Vagina (tissue), 2 donors: Measurements from ENCODE around the gene P2RY13. TPM values are rescaled to one million over a fixed set of nuclear protein-coding genes. Genes with fewer than 3 reads are reported as not detected.

Experiments used
- DNase-seq, 2 donors: peaks; one replicate each; pipeline ENCODE4 v3.0.0-alpha.2; 2017; ENCODE audit errors: extremely low spot score in 2 of 2
- H3K27ac ChIP-seq: fragments of 200-600 bp; sonication (generic); one replicate; pipeline ENCODE4 v1.5.1; 2019
- H3K27me3 ChIP-seq: fragments of 200-600 bp; sonication (generic); one replicate; pipeline ENCODE4 v1.5.1; 2019
- H3K36me3 ChIP-seq, 2 donors: fragments of 200-600 bp; sonication (generic); one replicate each; pipeline ENCODE4 v1.5.1; 2017 to 2019
- H3K4me1 ChIP-seq: fragments of 200-600 bp; sonication (generic); one replicate; pipeline ENCODE4 v1.5.1; 2019
- H3K4me3 ChIP-seq, 2 donors: fragments of 200-600 bp; sonication (generic); 1 replicate in 1 of 2; 2 replicates in 1 of 2; pipeline ENCODE4 v1.5.1; 2016 to 2019
- H3K9me3 ChIP-seq: fragments of 200-600 bp; sonication (generic); one replicate; pipeline ENCODE4 v1.5.1; 2019
- POLR2A ChIP-seq, 2 donors: fragments of 450-650 bp; IDR thresholded peaks; one replicate each; pipeline ENCODE4 v1.6.1; 2017; ENCODE audit warnings: antibody characterized with exemption in 2 of 2, mild to moderate bottlenecking in 2 of 2, moderate library complexity in 2 of 2
- POLR2AphosphoS5 ChIP-seq, 2 donors: sonication (generic); formaldehyde crosslinking; IDR thresholded peaks; one replicate each; pipeline ENCODE4 v1.9.0; 2017; ENCODE audit warnings: antibody characterized with exemption in 2 of 2, mild to moderate bottlenecking in 2 of 2, low read depth in 1 of 2; ENCODE audit not compliant: insufficient read depth in 1 of 2
- intact Hi-C: fragments of 100-400 bp; cut with DNase I; formaldehyde crosslinking; loops from one replicate; pipeline ENCODE4 v1.15.1; 2023
- total RNA-seq: library from RNA; depleted of rRNA; stranded (reverse); fragments of >200 nt; gene quantifications from one replicate; pipeline ENCODE4 v1.2.3, GENCODE V29; 2016
- TF ChIP-seq, protein P1 (sequence below), 3 experiments: fragments of 450-650 bp in 2 of 3; fragments of 200-600 bp in 1 of 3; sonication (generic) in 1 of 3; IDR thresholded peaks; one replicate each; pipeline ENCODE4 v1.5.1; 2017 to 2019; ENCODE audit warnings: antibody characterized with exemption in 3 of 3, mild to moderate bottlenecking in 2 of 3, moderate library complexity in 2 of 3

The P2RY13 gene
- total RNA-seq, 1 donor from 2014 or later: 0.98 TPM

DNA sequence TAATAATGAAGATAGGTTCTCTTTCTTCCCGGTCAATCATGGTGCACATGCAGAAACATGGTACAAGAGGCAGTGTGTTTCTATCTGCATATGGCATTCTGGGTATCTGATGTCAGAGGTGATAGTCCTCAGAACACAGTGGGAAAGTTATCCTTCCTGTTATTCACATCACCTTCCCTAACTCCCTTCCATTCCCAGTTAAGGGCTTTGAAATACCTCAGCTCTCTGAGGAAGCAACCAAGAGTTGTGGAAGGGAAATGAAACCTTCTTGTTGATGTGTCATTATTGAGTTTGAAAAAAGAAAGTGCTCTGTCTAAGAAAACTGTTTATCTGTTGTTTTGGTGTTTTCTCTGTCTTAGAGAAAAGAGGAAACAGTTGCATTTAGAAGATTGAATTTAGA lies 21.9 kb upstream of the P2RY13 start:
- Histone ChIP-seq H3K36me3 (no peaks in the 10 kb centered on the region), H3K4me3 (no peak overlapping the region), H3K27ac (no peak overlapping the region), H3K9me3 (no peaks in the 10 kb centered on the region), H3K4me1 (no peaks in the 10 kb centered on the region), H3K27me3 (no peaks in the 10 kb centered on the region)
- intact Hi-C loops: no loop called here
- TF ChIP-seq, protein P1, sequence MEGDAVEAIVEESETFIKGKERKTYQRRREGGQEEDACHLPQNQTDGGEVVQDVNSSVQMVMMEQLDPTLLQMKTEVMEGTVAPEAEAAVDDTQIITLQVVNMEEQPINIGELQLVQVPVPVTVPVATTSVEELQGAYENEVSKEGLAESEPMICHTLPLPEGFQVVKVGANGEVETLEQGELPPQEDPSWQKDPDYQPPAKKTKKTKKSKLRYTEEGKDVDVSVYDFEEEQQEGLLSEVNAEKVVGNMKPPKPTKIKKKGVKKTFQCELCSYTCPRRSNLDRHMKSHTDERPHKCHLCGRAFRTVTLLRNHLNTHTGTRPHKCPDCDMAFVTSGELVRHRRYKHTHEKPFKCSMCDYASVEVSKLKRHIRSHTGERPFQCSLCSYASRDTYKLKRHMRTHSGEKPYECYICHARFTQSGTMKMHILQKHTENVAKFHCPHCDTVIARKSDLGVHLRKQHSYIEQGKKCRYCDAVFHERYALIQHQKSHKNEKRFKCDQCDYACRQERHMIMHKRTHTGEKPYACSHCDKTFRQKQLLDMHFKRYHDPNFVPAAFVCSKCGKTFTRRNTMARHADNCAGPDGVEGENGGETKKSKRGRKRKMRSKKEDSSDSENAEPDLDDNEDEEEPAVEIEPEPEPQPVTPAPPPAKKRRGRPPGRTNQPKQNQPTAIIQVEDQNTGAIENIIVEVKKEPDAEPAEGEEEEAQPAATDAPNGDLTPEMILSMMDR (IDR thresholded peaks at IDR 0.05): no peak
- TF ChIP-seq POLR2AphosphoS5 (IDR thresholded peaks at IDR 0.05; ENCODE audit: insufficient read depth in 1 of 2, low read depth in 1 of 2) (no peak), POLR2A (IDR thresholded peaks at IDR 0.05) (no peak)
- no peak for DNase-seq

GRCh38 chr3:151350656-151351055 lies 21.3 kb upstream of the P2RY13 start:
- no peaks in the 10 kb centered on the region for H3K9me3 ChIP-seq
- H3K27ac ChIP-seq: no peak overlapping the region
- H3K4me3 ChIP-seq: no peak overlapping the region
- intact Hi-C loops: no loop called here
- TF ChIP-seq, protein P1 (IDR thresholded peaks at IDR 0.05): no peak
- no peak for TF ChIP-seq POLR2AphosphoS5 (IDR thresholded peaks at IDR 0.05; ENCODE audit: insufficient read depth in 1 of 2, low read depth in 1 of 2)
- no peak for TF ChIP-seq POLR2A (IDR thresholded peaks at IDR 0.05)
- no peaks in the 10 kb centered on the region for H3K27me3 ChIP-seq
- no peaks in the 10 kb centered on the region for H3K36me3 ChIP-seq
- DNase-seq: no peak
- H3K4me1 ChIP-seq: peaks cover 4% of the 10 kb centered on the region

DNA sequence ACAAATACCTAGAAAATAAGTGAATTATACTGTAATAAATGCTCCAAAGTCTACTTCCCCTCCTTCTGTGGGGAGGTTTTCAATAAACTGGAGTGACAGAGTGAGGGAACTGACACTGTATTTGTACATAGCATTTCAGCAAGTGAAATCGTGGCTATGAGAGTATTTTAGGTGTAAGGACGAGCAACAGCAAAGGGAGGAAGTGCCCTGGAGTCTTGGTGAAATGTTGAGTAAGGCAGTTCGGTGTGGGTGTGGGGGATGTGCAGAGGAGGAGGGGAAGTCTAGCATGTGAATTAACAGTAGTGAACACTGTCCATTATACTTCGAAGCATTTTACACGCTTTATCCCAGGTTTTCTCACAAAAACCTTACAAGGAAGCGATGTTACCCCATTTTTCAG lies 18.1 kb upstream of the P2RY13 start:
- no peaks in the 10 kb centered on the region for H3K36me3 ChIP-seq
- no peak overlapping the region for H3K27ac ChIP-seq
- H3K4me3 ChIP-seq: no peak overlapping the region

DNA sequence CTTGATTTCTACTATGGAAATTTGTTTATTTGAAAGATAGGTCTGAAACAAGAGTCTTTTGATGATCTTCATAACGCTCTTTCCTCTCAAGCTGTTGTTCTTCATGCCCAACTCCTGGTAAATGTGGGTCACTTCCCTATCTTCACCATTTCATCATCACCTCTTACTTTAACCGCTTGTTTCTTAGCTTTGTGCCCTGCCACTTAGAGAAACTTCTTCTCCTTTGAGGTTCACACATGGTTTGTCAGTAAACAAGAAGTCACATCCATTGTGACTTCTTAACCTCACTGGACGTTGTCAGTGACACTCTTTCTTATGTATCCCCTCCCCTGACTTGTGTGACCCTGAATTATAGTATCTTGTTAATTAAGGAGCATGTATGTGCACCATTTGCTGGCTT lies 16.9 kb upstream of the P2RY13 start:
- H3K4me1 ChIP-seq: peaks cover 8% of the 10 kb centered on the region
- intact Hi-C loops: no loop called here
- H3K9me3 ChIP-seq: no peaks in the 10 kb centered on the region
- no peaks in the 10 kb centered on the region for H3K27me3 ChIP-seq
- H3K4me3 ChIP-seq: no peak overlapping the region
- no peak overlapping the region for H3K27ac ChIP-seq
- TF ChIP-seq POLR2A (IDR thresholded peaks at IDR 0.05) (no peak), POLR2AphosphoS5 (IDR thresholded peaks at IDR 0.05; ENCODE audit: insufficient read depth in 1 of 2, low read depth in 1 of 2) (no peak)
- TF ChIP-seq, protein P1 (IDR thresholded peaks at IDR 0.05): no peak
- no peak for DNase-seq
- H3K36me3 ChIP-seq: no peaks in the 10 kb centered on the region

More for the DNA sequence above, 18.1 kb upstream of the P2RY13 start:
- H3K9me3 ChIP-seq: no peaks in the 10 kb centered on the region
- H3K27me3 ChIP-seq: no peaks in the 10 kb centered on the region
- TF ChIP-seq POLR2AphosphoS5 (IDR thresholded peaks at IDR 0.05; ENCODE audit: insufficient read depth in 1 of 2, low read depth in 1 of 2): no peak
- no peak for TF ChIP-seq POLR2A (IDR thresholded peaks at IDR 0.05)
- TF ChIP-seq, protein P1 (IDR thresholded peaks at IDR 0.05): no peak
- no peak for DNase-seq
- intact Hi-C loops: no loop called here
- H3K4me1 ChIP-seq: peaks cover 8% of the 10 kb centered on the region

- H3K27me3 ChIP-seq: no peaks in the 10 kb centered on the region
- H3K9me3 ChIP-seq: no peaks in the 10 kb centered on the region
- no peaks in the 10 kb centered on the region for H3K36me3 ChIP-seq
- no peak for DNase-seq
- no peak overlapping the region for H3K27ac ChIP-seq
- peaks cover 8% of the 10 kb centered on the region for H3K4me1 ChIP-seq
- no peak for TF ChIP-seq POLR2A (IDR thresholded peaks at IDR 0.05)
- TF ChIP-seq, protein P1 (IDR thresholded peaks at IDR 0.05): no peak
- no peak for TF ChIP-seq POLR2AphosphoS5 (IDR thresholded peaks at IDR 0.05; ENCODE audit: insufficient read depth in 1 of 2, low read depth in 1 of 2)
- H3K4me3 ChIP-seq: peak overlapping the region in 1 of 2 donors; percentile 5
- intact Hi-C loops: no loop called here
These were observed 16.5 kb upstream of the P2RY13 start for GRCh38 chr3:151345859-151346258.
